ENCODE results near the gene TTL. TPM values are rescaled to one million over a fixed set of nuclear protein-coding genes. Genes with fewer than 3 reads are reported as not detected.
A peak's percentile ranks its signal among the peaks of the same experiment; 100 is the strongest.
"Not testable (repeated sequence)": the region's sequence is repeated elsewhere in the genome, so short reads cannot be mapped to it uniquely, and the experiment has no call there.

Gene TTL
- total RNA-seq, 2 donors from 2014 or later = 7.8 to 18.1 TPM

DNA sequence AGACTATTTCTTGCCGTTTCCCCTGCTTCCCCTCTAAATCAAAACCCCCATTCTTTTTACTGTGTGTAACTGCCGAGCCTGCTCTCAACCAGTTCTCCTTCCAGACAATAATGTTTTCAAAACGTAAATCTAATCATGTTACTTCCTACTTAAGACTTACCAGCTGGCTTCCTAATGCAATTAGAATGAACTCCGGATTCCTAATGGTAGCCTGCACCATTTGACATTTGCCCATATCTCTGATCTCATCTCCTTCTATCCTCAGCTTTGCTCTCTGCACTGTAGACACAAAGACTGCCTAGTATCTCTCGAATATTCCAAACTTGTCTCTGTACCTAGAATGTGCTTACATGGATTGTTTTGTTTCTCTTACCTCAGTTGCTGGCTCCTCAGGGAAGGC lies 12.9 kb downstream of the TTL start:
- no peaks in the 10 kb centered on the region for H3K4me1 ChIP-seq
- 65 to 74% methylated on average over 5 of the region's 5 CpGs for WGBS, 2 donors
- DNase-seq = no peak
- no peak for ATAC-seq
- no peaks in the 10 kb centered on the region for H3K27me3 ChIP-seq
- intact Hi-C loops (cut with DNase I) = no loop called here
- no peak overlapping the region for H3K27ac ChIP-seq
- no peak for TF ChIP-seq POLR2A (IDR thresholded peaks at IDR 0.05)
- TF ChIP-seq, protein P1, sequence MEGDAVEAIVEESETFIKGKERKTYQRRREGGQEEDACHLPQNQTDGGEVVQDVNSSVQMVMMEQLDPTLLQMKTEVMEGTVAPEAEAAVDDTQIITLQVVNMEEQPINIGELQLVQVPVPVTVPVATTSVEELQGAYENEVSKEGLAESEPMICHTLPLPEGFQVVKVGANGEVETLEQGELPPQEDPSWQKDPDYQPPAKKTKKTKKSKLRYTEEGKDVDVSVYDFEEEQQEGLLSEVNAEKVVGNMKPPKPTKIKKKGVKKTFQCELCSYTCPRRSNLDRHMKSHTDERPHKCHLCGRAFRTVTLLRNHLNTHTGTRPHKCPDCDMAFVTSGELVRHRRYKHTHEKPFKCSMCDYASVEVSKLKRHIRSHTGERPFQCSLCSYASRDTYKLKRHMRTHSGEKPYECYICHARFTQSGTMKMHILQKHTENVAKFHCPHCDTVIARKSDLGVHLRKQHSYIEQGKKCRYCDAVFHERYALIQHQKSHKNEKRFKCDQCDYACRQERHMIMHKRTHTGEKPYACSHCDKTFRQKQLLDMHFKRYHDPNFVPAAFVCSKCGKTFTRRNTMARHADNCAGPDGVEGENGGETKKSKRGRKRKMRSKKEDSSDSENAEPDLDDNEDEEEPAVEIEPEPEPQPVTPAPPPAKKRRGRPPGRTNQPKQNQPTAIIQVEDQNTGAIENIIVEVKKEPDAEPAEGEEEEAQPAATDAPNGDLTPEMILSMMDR (IDR thresholded peaks at IDR 0.05) = no peak
- H3K4me3 ChIP-seq = no peak overlapping the region
- H3K9me3 ChIP-seq = no peaks in the 10 kb centered on the region
- H3K36me3 ChIP-seq (replicated peaks in 1 of 2; ENCODE audit: insufficient read depth in 1 of 2, low read depth in 2 of 2) = no peaks in the 10 kb centered on the region

DNA sequence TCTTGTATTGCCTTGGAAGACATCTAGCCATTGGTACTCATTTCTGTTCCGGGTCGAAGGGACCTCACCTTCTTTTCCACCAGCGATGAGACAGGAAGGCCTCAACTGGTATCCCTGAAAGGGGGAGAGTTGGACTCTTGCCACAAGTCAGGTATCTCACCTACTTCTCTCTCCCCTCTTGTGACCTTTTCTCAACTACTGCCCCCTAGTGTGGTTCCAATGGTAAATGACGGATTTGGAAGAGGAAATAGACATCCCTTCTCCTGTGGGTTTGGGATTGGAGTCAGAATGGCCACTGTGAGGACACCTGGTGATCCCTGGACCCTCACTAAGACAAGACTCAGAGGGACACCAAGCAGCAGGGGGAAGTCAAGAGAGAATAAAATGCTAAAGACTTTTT lies 13.9 kb downstream of the TTL start:
- H3K27me3 ChIP-seq; DNase-seq; intact Hi-C loops (cut with DNase I); H3K27ac ChIP-seq; H3K36me3 ChIP-seq (replicated peaks in 1 of 2; ENCODE audit: insufficient read depth in 1 of 2, low read depth in 2 of 2); H3K9me3 ChIP-seq; H3K4me1 ChIP-seq; H3K4me3 ChIP-seq; ATAC-seq: not testable (repeated sequence)
- 83 to 96% methylated on average over 4 of the region's 4 CpGs for WGBS, 2 donors

DNA sequence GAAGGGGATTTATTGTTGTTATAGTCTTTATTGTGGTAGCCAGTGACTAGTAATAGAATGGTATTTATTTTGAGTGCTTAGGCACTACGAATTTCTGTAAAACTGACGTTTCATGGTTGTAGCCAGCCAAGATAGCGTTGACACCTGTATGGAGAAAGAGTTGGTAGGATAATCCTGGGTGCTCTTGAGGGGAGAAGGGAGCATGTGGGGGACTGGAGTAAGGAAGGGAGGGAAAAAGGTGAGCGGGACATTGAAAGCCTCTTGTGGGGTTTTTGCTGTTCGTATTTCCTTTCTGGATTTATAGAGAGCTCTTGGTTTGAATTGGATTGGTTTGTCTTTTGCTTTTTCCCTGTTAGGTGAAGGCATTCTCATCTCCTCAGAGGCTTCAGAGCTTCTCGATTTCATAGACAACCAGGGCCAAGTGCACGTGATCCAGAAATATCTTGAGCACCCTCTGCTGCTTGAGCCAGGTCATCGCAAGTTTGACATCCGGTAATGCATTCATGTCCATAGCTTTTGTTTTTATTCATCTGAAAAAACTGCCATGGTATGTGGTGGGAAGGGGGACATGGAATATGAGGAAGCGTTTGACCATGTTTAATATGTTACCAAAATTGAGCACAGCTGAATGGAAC lies 19.0 kb downstream of the TTL start:
- WGBS, 2 donors = 37 to 46% methylated on average over 9 of the region's 10 CpGs
- DNase-seq (peak; percentile 39 to 60 (median 54)), ATAC-seq (peak; percentile 72)
- H3K9me3 ChIP-seq; H3K27me3 ChIP-seq; H3K4me3 ChIP-seq; H3K27ac ChIP-seq; intact Hi-C loops (cut with DNase I); H3K4me1 ChIP-seq; H3K36me3 ChIP-seq (replicated peaks in 1 of 2; ENCODE audit: insufficient read depth in 1 of 2, low read depth in 2 of 2): not testable (repeated sequence)
- TF ChIP-seq, protein P1 (IDR thresholded peaks at IDR 0.05) = peak in 6 of 7 experiments; percentile 8 to 52 (median 39)

DNA sequence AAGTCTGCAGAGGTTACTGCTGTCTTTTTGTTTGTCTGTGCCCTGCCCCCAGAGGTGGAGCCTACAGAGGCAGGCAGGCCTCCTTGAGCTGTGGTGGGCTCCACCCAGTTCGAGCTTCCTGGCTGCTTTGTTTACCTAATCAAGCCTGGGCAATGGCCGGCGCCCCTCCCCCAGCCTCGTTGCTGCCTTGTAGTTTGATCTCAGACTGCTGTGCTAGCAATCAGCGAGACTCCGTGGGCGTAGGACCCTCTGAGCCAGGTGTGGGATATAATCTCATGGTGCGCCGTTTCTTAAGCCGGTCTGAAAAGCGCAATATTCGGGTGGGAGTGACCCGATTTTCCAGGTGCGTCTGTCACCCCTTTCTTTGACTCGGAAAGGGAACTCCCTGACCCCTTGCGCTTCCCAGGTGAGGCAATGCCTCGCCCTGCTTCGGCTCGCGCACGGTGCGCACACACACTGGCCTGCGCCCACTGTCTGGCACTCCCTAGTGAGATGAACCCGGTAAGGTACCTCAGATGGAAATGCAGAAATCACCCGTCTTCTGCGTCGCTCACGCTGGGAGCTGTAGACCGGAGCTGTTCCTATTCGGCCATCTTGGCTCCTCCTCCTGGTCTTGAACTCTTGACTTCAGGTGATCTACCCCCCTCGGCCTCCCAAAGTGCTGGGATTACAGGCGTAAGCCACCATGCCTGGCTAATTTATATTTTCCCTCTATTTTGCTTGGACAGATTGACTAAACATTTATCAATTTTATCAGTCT lies 27.5 kb downstream of the TTL start:
- H3K4me1 ChIP-seq; intact Hi-C loops (cut with DNase I); DNase-seq; H3K4me3 ChIP-seq; ATAC-seq; H3K27ac ChIP-seq; H3K27me3 ChIP-seq; H3K9me3 ChIP-seq; H3K36me3 ChIP-seq (replicated peaks in 1 of 2; ENCODE audit: insufficient read depth in 1 of 2, low read depth in 2 of 2): not testable (repeated sequence)
- WGBS, 2 donors = 85 to 92% methylated on average over 9 to 21 of the region's 32 CpGs

DNA sequence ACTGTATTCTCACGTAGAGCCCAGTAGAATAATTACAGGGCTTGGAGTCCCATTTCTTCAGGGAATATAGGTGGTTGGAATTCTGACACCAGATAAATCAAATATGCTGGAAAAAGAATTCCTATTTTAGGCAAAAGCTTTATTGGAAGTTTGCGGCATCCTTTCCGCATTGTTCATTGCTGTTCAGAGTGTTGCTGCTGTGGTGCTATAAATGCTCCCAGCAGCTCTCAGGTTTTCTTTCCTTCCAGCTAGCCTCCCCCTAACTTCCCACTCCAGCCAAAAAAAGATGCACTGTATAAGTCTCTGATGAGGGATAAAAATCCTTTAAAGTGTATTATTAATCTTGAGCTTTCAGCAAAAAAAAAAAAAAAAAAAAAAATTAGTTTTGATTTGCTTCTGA lies 34.8 kb downstream of the TTL start:
- ATAC-seq (no peak), DNase-seq (no peak)
- H3K9me3 ChIP-seq = no peaks in the 10 kb centered on the region
- H3K27me3 ChIP-seq = no peaks in the 10 kb centered on the region
- H3K36me3 ChIP-seq (replicated peaks in 1 of 2; ENCODE audit: insufficient read depth in 1 of 2, low read depth in 2 of 2) = peaks cover 0 to 3% of the 10 kb centered on the region in 2 donors
- TF ChIP-seq, protein P1 (IDR thresholded peaks at IDR 0.05) = no peak
- WGBS, 2 donors = 96 to 98% methylated on average over 3 of the region's 3 CpGs
- no peaks in the 10 kb centered on the region for H3K4me1 ChIP-seq
- H3K4me3 ChIP-seq = no peak overlapping the region
- no peak overlapping the region for H3K27ac ChIP-seq
- intact Hi-C loops (cut with DNase I) = no loop called here

DNA sequence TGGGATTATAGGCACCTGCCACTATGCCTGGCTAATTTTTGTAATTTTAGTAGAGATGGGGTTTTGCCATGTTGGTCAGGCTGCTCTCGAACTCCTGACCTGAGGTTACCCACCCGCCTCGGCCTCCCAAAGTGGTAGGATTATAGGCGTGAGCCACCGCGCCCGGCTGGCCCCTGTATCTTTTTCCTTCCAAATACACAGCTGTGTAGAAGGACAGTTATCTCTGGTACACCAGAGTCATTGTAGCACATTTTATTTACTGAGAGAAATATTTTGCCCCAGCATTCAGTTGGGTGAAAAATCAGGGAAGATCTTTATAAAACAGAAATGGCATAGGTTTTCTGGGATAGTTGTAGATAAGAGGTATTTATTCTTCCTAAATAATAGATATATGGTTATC lies 36.9 kb downstream of the TTL start:
- Histone ChIP-seq H3K4me1 (no peaks in the 10 kb centered on the region), H3K9me3 (no peaks in the 10 kb centered on the region), H3K4me3 (no peak overlapping the region), H3K27me3 (no peaks in the 10 kb centered on the region), H3K27ac (no peak overlapping the region), H3K36me3 (replicated peaks in 1 of 2; ENCODE audit: insufficient read depth in 1 of 2, low read depth in 2 of 2) (peaks cover 0 to 5% of the 10 kb centered on the region in 2 donors)
- DNase-seq (no peak), ATAC-seq (no peak)
- WGBS, 2 donors = 91 to 95% methylated on average over 7 of the region's 7 CpGs
- intact Hi-C loops (cut with DNase I) = no loop called here
- TF ChIP-seq, protein P1 (IDR thresholded peaks at IDR 0.05) = no peak
- TF ChIP-seq POLR2A (IDR thresholded peaks at IDR 0.05) = no peak
